ENCODE results near the gene TP53RK.

DNA sequence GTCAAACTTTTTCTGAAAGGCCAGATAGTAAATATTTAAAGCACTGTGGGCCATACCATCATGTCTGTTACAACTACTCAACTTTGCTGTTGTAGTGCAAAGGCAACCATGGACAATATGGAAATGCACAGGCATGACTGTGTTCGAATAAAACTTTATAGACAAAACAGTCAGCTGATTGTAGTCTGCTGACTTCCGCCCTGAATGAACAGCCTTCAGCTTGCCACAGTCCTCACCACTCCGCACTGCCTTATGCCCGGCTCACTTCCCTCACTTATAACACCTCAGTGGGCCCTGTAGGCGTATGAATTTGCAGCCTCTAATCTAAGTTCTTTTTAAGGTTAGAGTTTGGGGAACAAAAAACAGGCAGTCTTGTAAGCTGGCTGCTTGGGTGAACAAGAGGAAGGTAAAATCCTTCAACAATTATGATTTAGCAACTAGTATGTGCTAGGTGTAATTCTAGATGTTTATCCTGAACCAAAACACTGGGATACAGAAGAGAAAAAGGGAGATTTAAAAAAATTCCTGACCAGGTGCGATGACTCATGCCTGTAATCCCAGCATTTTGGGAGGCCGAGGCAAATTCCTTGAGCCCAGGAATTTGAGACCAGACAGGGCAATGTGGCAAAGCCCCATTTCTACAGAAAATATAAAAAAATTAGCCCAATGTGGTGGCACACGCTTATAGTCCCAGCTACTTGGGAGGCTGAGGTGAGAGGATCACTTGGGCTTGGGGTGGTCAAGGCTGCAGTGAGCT is 13.4 kb upstream of the TP53RK start:
- TF ChIP-seq MYC (IDR thresholded peaks at IDR 0.05; ENCODE audit: low read depth, low read length): no peak
- TF ChIP-seq, protein P1, sequence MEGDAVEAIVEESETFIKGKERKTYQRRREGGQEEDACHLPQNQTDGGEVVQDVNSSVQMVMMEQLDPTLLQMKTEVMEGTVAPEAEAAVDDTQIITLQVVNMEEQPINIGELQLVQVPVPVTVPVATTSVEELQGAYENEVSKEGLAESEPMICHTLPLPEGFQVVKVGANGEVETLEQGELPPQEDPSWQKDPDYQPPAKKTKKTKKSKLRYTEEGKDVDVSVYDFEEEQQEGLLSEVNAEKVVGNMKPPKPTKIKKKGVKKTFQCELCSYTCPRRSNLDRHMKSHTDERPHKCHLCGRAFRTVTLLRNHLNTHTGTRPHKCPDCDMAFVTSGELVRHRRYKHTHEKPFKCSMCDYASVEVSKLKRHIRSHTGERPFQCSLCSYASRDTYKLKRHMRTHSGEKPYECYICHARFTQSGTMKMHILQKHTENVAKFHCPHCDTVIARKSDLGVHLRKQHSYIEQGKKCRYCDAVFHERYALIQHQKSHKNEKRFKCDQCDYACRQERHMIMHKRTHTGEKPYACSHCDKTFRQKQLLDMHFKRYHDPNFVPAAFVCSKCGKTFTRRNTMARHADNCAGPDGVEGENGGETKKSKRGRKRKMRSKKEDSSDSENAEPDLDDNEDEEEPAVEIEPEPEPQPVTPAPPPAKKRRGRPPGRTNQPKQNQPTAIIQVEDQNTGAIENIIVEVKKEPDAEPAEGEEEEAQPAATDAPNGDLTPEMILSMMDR (IDR thresholded peaks at IDR 0.05; ENCODE audit: low read depth, low read length): no peak
